Measurements from ENCODE around the gene ZSCAN22. TPM values are rescaled to one million over a fixed set of nuclear protein-coding genes. Genes with fewer than 3 reads are reported as not detected.

Gene ZSCAN22
- total and polyA plus RNA-seq, 2 of the 13 experiments (the other 11 are each of a cell fraction or from before 2014, with no cell fraction given), result 2.5 to 3.5 TPM

GRCh38 chr19:58361900-58362271 is 35.1 kb downstream of the ZSCAN22 start:
- peak overlapping the region; percentile 83 for H3K4me2 ChIP-seq (ENCODE audit: low read depth, low read length)
- DNase-seq (ENCODE audit: low spot score) (peak; percentile 49), FAIRE-seq (no peak), ATAC-seq (peak; percentile 38)
- no peaks in the 10 kb centered on the region for H4K20me1 ChIP-seq (ENCODE audit: insufficient read depth, low read length)
- H3K27me3 ChIP-seq (ENCODE audit: control insufficient read depth in 1 of 2, insufficient read depth in 2 of 2, low read length in 2 of 2), result no peaks in the 10 kb centered on the region
- WGBS (ENCODE audit: low lambda C conversion rate), result 5% methylated on average over 24 of the region's 28 CpGs
- ChIA-PET POLR2A (interaction anchor here (0.8 to 2.4 kb wide), 31 partner anchors 8 to 214 kb away, joined by 3 to 33 read pairs (median 7); partner anchors contain the start of genes CHMP2A, ERVK3-1, RPS5 and SLC27A5), CTCF (ENCODE audit: low intra/inter-chr PET ratio, low total read pairs) (no interaction called here)
- H3K36me3 ChIP-seq (replicated peaks in 1 of 2; ENCODE audit: control insufficient read depth in 1 of 2, insufficient read depth in 2 of 2, low read length in 2 of 2), result no peaks in the 10 kb centered on the region
- H3K9ac ChIP-seq (ENCODE audit: insufficient read depth, low read depth, low read length), result peak overlapping the region; percentile 98
- H3K4me3 ChIP-seq (replicated peaks in 1 of 3; ENCODE audit: insufficient read depth in 1 of 3, low read depth in 2 of 3, low read length in 3 of 3), result peak overlapping the region; percentile 76 to 92 (median 80)
- no peak overlapping the region for H2AFZ ChIP-seq (ENCODE audit: low read length)
- H3K4me1 ChIP-seq (ENCODE audit: insufficient read depth, low read length), result peaks cover 11% of the 10 kb centered on the region
- peak overlapping the region; percentile 97 for H3K27ac ChIP-seq (ENCODE audit: extremely low read length, insufficient read depth, low read length)
- TSS peak; percentile 82 for BruUV-seq (replicated peaks)
- intact Hi-C loops (cut with micrococcal nuclease; ENCODE audit: unreplicated experiment), result loop anchor here (2.0 kb wide), 1 partner anchor 19 kb away; the partner anchor contains the start of gene ZNF837
- in situ Hi-C loops (cut with HindIII; ENCODE audit: extremely low pct_ligation_motif_present, low pct_unique_long_range_greater_than_20kb), result no loop called here
- H3K9me3 ChIP-seq (ENCODE audit: low read length), result no peaks in the 10 kb centered on the region
- no peaks in the 10 kb centered on the region for H3K79me2 ChIP-seq (ENCODE audit: insufficient read depth, low read length)
- TF ChIP-seq DR1 (CRISPR knock-in tag; IDR thresholded peaks at IDR 0.05), result 0 out of 2 replicates have a peak, but pooled peaks have one; percentile 10
- 0 out of 2 replicates have a peak, but pooled peaks have one; percentile 44 for TF ChIP-seq ZNF772 (CRISPR knock-in tag; IDR thresholded peaks at IDR 0.05)
- TF ChIP-seq RFX3 (CRISPR knock-in tag; IDR thresholded peaks at IDR 0.05), result no peak
- 0 out of 2 replicates have a peak, but pooled peaks have one; percentile 6 for TF ChIP-seq SALL2 (CRISPR knock-in tag; IDR thresholded peaks at IDR 0.05)
- peak; percentile 45; the same call in 1 of the 2 replicates for TF ChIP-seq ZNF563 (CRISPR knock-in tag; IDR thresholded peaks at IDR 0.05)
- 0 out of 2 replicates have a peak, but pooled peaks have one; percentile 2 for TF ChIP-seq MEIS2 (CRISPR knock-in tag; IDR thresholded peaks at IDR 0.05)
- TF ChIP-seq, protein P1, sequence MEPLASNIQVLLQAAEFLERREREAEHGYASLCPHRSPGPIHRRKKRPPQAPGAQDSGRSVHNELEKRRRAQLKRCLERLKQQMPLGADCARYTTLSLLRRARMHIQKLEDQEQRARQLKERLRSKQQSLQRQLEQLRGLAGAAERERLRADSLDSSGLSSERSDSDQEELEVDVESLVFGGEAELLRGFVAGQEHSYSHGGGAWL (CRISPR knock-in tag; IDR thresholded peaks at IDR 0.05), result peak; percentile 11; the same call in 1 of the 2 replicates
- peak; percentile 56; the same call in 1 of the 2 replicates for TF ChIP-seq NFAT5 (CRISPR knock-in tag; IDR thresholded peaks at IDR 0.05)
- TF ChIP-seq AKAP8 (CRISPR knock-in tag; IDR thresholded peaks at IDR 0.05), result 0 out of 2 replicates have a peak, but pooled peaks have one; percentile 32
- no peak for TF ChIP-seq ZBTB1 (CRISPR knock-in tag; IDR thresholded peaks at IDR 0.05; ENCODE audit: borderline replicate concordance)
- TF ChIP-seq RFX1 (IDR thresholded peaks at IDR 0.05), result no peak
- TF ChIP-seq LCORL (IDR thresholded peaks at IDR 0.05), result no peak
- peak; percentile 8; the same call in 1 of the 2 replicates for TF ChIP-seq LCORL (CRISPR knock-in tag; IDR thresholded peaks at IDR 0.05)
- no peak for TF ChIP-seq MNT (IDR thresholded peaks at IDR 0.05)
- peak; percentile 55; the same call in 1 of the 2 replicates for TF ChIP-seq ZKSCAN5 (CRISPR knock-in tag; IDR thresholded peaks at IDR 0.05)
- peak; percentile 10; the same call in 1 of the 2 replicates for TF ChIP-seq ZNF12 (CRISPR knock-in tag; IDR thresholded peaks at IDR 0.05)
- 0 out of 2 replicates have a peak, but pooled peaks have one; percentile 39 for TF ChIP-seq SAFB2 (CRISPR knock-in tag; IDR thresholded peaks at IDR 0.05; ENCODE audit: borderline replicate concordance, low read depth)
- TF ChIP-seq ZNF768 (CRISPR knock-in tag; IDR thresholded peaks at IDR 0.05), result peak; percentile 25; the same call in 1 of the 2 replicates
- TF ChIP-seq ZBTB38 (CRISPR knock-in tag; IDR thresholded peaks at IDR 0.05), result peak; percentile 75
- TF ChIP-seq HES4 (CRISPR knock-in tag; IDR thresholded peaks at IDR 0.05; ENCODE audit: borderline replicate concordance), result 0 out of 2 replicates have a peak, but pooled peaks have one; percentile 17
